Heart left ventricle (tissue), 13 donors: Measurements from ENCODE around the gene TARBP1.

ENCODE experiments used
- CTCF ChIP-seq, 12 donors: fragments of 200-600 bp; sonication (generic) in 4 of 12; IDR thresholded peaks; one replicate each; pipeline versions ENCODE4 v1.5.0 to v1.8.0; 2018 to 2022; ENCODE audit warnings: antibody characterized with exemption in 12 of 12, mild to moderate bottlenecking in 5 of 12
- POLR2A ChIP-seq, 2 donors: fragments of 450-650 bp; IDR thresholded peaks; one replicate each; pipeline ENCODE4 v1.6.1; 2017; ENCODE audit warnings: antibody characterized with exemption in 2 of 2, mild to moderate bottlenecking in 2 of 2, moderate library complexity in 2 of 2
- donor health status: ischemic (EF 13 %, LVEDD 7.1; RV severe dilation, severe dysfunction).
- donor health status: DM: no; HTN: yes; CAD: no.
- donor health status: DM: no; HTN: no; CAD: no.
- donor health status: ischemic (EF 25% LVEDD 6.9; RV normal size, moderate dysfunction).
- donor health status: ischemic (EF 25% LVEDD 5.7; RV mildly dilated, moderate dysfunction).
- donor health status: ischemic (EF 35%, LVEDD 5.7; RV mildly dilated, moderate dysfunction).
- donor health status: nonischemic (EF 11% LVEDD 7.7; RV severe dilation, severe dysfunction).
- donor health status: DM: yes; HTN: yes; CAD: no.
- donor health status: PGD.
- donor health status: ischemic (EF 29% LVEDD 5.4; RV normal size, mild dysfunction).
- donor health status: nonischemic (EF 23%, LVEDD 6.1; RV moderate dilation, normal function).

- TF ChIP-seq POLR2A (IDR thresholded peaks at IDR 0.05) (no peak), CTCF (IDR thresholded peaks at IDR 0.05) (no peak)
Measured at GRCh38 chr1:234386122-234386521, 92.9 kb downstream of the TARBP1 start.
